HT1080 (cell line): ENCODE measurements around the gene KRTAP10-11. TPM values are rescaled to one million over a fixed set of nuclear protein-coding genes. Genes with fewer than 3 reads are reported as not detected.

Experiments
- DNase-seq: peaks from one replicate; pipeline ENCODE4 v3.0.0-alpha.2; 2015; ENCODE audit warnings: low read depth
- small RNA-seq: library from RNA; depleted of rRNA; stranded (forward); fragments of <200 nt; gene quantifications from one replicate; pipeline ENCODE3, GENCODE V24; 2014
- total RNA-seq: library from RNA; depleted of rRNA; stranded (reverse); fragments of >200 nt; shearing (Covaris generic); gene quantifications from 2 replicates; pipeline ENCODE4 v1.2.3, GENCODE V29; 2014; rRNA removed

KRTAP10-11 gene
- total RNA-seq, 1 experiment from 2014 or later: not detected

DNA sequence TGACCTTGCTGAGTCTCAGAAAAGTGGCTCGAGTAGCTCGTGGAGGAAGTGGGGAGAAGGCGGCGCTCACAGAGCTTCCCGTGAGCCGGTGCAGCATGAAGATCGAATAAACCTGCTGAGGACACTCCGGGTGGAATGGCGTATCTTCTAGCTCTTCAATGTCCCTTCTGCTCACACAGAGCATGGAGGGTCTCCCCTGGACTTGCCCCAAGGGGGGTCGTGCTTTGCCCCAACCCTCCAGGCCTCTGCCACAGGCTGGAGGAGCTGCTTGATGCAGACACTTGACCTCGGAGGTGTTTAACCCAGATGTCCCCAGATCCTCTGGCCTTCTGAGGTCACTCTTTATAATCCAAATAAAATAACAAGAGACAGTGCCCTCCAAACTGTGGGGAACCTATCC is 48.6 kb downstream of the KRTAP10-11 start:
- DNase-seq: no peak

DNA sequence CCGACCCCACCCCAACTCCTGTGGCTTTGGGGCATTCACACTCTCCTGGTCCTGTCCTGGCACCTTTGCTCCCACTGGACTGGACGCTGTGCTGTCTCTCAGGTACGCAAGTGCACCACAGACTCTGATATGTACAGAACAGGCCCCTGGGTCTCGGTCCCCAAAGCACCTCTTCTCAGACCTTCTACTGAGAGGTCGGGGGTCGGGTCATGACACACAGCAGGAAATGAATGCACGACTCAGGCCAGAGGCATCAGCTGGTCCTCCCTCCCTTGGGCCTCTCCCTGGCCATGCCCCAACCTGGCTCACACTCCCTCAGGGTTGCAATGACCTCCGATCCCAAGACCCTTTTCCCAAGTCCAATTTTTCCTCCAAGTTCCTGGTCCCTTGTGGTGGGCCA is 49.0 kb downstream of the KRTAP10-11 start:
- no peak for DNase-seq

DNA sequence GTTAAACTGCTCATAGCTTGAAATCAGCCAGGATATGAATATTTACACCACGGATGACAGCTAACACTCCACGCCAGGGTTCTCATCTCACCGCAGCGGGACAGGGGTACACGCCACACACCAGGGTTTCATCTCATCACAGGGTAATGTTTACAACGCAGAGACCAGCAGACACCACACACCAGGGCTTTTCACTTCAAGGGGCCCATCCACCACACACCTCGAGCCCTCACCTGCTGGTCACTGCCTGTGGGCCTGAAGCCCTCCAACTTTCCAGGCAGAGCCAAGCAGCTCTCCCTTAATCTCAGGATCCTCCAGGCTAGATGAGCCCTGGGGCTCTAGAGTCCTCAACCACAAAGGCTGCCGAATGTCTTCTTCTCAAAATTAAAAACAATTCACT is 49.4 kb downstream of the KRTAP10-11 start:
- no peak for DNase-seq

DNA sequence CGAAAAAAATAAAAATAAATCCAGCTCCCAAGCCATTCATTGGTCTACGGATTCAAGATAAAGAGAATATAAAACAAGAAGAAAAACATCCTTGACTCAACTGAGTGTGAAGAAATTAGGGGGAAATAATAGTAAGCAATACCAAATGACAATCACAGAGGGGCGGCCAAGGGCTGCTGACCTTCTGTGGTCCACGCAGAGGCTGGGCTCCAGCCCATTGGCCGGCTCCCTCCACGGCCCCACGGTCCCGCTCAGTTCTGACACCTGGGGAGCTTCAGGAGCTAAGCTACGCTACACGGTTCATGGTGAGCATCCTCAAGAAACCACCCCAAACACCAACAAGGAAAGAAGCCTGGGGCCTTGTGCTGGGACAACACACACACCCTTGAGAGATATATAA is 50.4 kb downstream of the KRTAP10-11 start:
- DNase-seq: no peak

Small RNA genes lying within 50 kb of the gene (small RNA-seq; reads per million reads assigned to genes)
- gene KRTAP12-6P: not detected

Other genes starting within 250 kb of the KRTAP10-11 start
- 0.07 TPM in 1 of 2 replicates, not detected in the other for gene LRRC3, start 190.9 kb upstream of the KRTAP10-11 start, total RNA-seq
- gene KRTAP10-1, start 106.2 kb upstream of the KRTAP10-11 start, total RNA-seq: not detected in 2 replicates
- not detected in 2 replicates for gene KRTAP10-2, start 94.9 kb upstream of the KRTAP10-11 start, total RNA-seq
- gene KRTAP10-3, start 87.6 kb upstream of the KRTAP10-11 start, total RNA-seq: not detected in 2 replicates
- not detected in 2 replicates for gene KRTAP10-4, start 72.7 kb upstream of the KRTAP10-11 start, total RNA-seq
- gene KRTAP10-5, start 65.8 kb upstream of the KRTAP10-11 start, total RNA-seq: not detected in 2 replicates
- not detected in 2 replicates for gene KRTAP10-6, start 53.9 kb upstream of the KRTAP10-11 start, total RNA-seq
- not detected in 2 replicates for gene KRTAP10-7, start 45.8 kb upstream of the KRTAP10-11 start, total RNA-seq
- gene KRTAP10-8, start 34.3 kb upstream of the KRTAP10-11 start, total RNA-seq: not detected in 2 replicates
- gene KRTAP10-9, start 19.3 kb upstream of the KRTAP10-11 start, total RNA-seq: not detected in 2 replicates
- not detected in 2 replicates for gene KRTAP10-10, start 9.1 kb upstream of the KRTAP10-11 start, total RNA-seq
- not detected in 2 replicates for gene KRTAP12-4, start 8.2 kb downstream of the KRTAP10-11 start, total RNA-seq
- not detected in 2 replicates for gene KRTAP12-3, start 11.5 kb downstream of the KRTAP10-11 start, total RNA-seq
- not detected in 2 replicates for gene KRTAP12-2, start 20.5 kb downstream of the KRTAP10-11 start, total RNA-seq
- gene KRTAP12-1, start 35.7 kb downstream of the KRTAP10-11 start, total RNA-seq: not detected in 2 replicates
- not detected in 2 replicates for gene KRTAP10-12, start 50.8 kb downstream of the KRTAP10-11 start, total RNA-seq
- gene TSPEAR, start 65.2 kb downstream of the KRTAP10-11 start, total RNA-seq: not detected in 2 replicates
- gene UBE2G2, start 155.4 kb downstream of the KRTAP10-11 start, total RNA-seq: 73.1 and 77.6 TPM in 2 replicates
- gene SUMO3, start 171.6 kb downstream of the KRTAP10-11 start, total RNA-seq: 130 and 154 TPM in 2 replicates
- gene PTTG1IP, start 227.3 kb downstream of the KRTAP10-11 start, total RNA-seq: 377 and 408 TPM in 2 replicates